H1 (cell line): ENCODE data around the gene ENDOD1.

ENCODE experiments used
- CHD1 ChIP-seq: IDR thresholded peaks from 2 replicates; pipeline ENCODE4 v1.6.1; 2012; ENCODE audit warnings: low read depth, low read length, improper control_type of control experiment
- CREB1 ChIP-seq: IDR thresholded peaks from 2 replicates; pipeline ENCODE4 v1.6.1; 2012; ENCODE audit warnings: inconsistent platforms
- CTCF ChIP-seq, 3 experiments: IDR thresholded peaks; 1 replicate in 2 of 3; 2 replicates in 1 of 3; pipeline versions ENCODE4 v1.5.1 to v1.6.1; 2011; ENCODE audit warnings: low read length in 3 of 3, mild to moderate bottlenecking in 3 of 3, inconsistent platforms in 2 of 3, low read depth in 1 of 3, moderate library complexity in 1 of 3; ENCODE audit not compliant: insufficient read depth in 1 of 3; ENCODE audit errors: control extremely low read depth in 1 of 3
- EP300 ChIP-seq, 2 experiments: IDR thresholded peaks; 1 replicate in 1 of 2; 2 replicates in 1 of 2; pipeline ENCODE4 v1.6.1; 2011 to 2012; ENCODE audit warnings: low read depth in 2 of 2, low read length in 2 of 2, mild to moderate bottlenecking in 2 of 2, borderline replicate concordance in 1 of 2, inconsistent platforms in 1 of 2, moderate library complexity in 1 of 2
- GTF2F1 ChIP-seq: IDR thresholded peaks from 2 replicates; pipeline ENCODE4 v1.6.1; 2012; ENCODE audit warnings: low read depth, low read length, improper control_type of control experiment, borderline replicate concordance
- MAFK ChIP-seq: IDR thresholded peaks from 2 replicates; pipeline ENCODE4 v1.6.1; 2012; ENCODE audit warnings: low read depth, mild to moderate bottlenecking, improper control_type of control experiment, low read length
- MAX ChIP-seq: IDR thresholded peaks from 2 replicates; pipeline ENCODE4 v1.6.1; 2012; ENCODE audit warnings: inconsistent platforms
- POLR2AphosphoS5 ChIP-seq: IDR thresholded peaks from 2 replicates; pipeline ENCODE4 v1.6.1; 2011; ENCODE audit warnings: low read depth, low read length
- RAD21 ChIP-seq, 2 experiments: IDR thresholded peaks in 1 of 2; conservative IDR thresholded peaks in 1 of 2; 2 replicates each; pipeline ENCODE4 v1.6.1; 2011; ENCODE audit warnings: low read depth in 2 of 2, low read length in 2 of 2, improper control_type of control experiment in 1 of 2, inconsistent platforms in 1 of 2, mild to moderate bottlenecking in 1 of 2, moderate library complexity in 1 of 2
- RFX5 ChIP-seq: IDR thresholded peaks from 2 replicates; pipeline ENCODE4 v1.6.1; 2011; ENCODE audit warnings: low read depth, low read length, improper control_type of control experiment, borderline replicate concordance
- SIN3A ChIP-seq, 2 experiments: IDR thresholded peaks in 1 of 2; conservative IDR thresholded peaks in 1 of 2; 2 replicates each; pipeline ENCODE4 v1.6.1; 2011 to 2012; ENCODE audit warnings: low read length in 2 of 2, improper control_type of control experiment in 1 of 2, low read depth in 1 of 2, mild to moderate bottlenecking in 1 of 2
- SP1 ChIP-seq: IDR thresholded peaks from 2 replicates; pipeline ENCODE4 v1.6.1; 2011; ENCODE audit warnings: low read depth, low read length
- USF2 ChIP-seq: IDR thresholded peaks from 2 replicates; pipeline ENCODE4 v1.6.1; 2011; ENCODE audit warnings: low read length, improper control_type of control experiment
- YY1 ChIP-seq: IDR thresholded peaks from 2 replicates; pipeline ENCODE4 v1.6.1; 2011; ENCODE audit warnings: low read depth, mild to moderate bottlenecking, low read length

DNA sequence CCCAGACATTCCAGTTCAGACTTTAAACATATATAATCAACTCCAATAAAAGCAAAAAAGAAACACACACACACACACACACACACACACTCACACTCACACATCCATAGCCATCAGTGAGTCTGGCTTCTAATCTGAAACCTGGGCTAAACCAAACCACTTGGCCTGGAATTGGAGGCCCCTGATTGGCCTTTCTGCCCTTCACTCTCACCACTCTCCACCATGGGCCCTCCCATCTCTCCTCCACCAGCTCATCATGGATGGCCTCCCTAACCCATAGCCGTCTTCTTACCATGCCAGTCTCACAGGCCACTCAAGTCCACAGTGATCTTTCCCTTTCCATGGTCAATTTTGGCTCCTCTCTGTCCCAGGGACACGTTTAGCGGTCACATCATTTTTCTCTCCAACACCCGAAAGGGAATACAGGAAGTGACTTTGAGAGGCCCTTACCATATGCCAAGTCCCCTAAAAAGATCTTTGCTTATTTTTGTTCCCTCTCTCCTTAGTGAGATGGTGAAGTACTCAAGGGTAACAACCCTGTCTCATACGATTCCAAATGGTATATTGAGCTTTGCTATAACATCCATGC lies 66.6 kb downstream of the ENDOD1 start:
- TF ChIP-seq CTCF (IDR thresholded peaks at IDR 0.05; ENCODE audit: control extremely low read depth in 1 of 3, insufficient read depth in 1 of 3, low read depth in 1 of 3, low read length in 3 of 3) (no peak), RAD21 (IDR thresholded peaks at IDR 0.05 in 1 of 2, conservative IDR thresholded peaks at IDR 0.05 in 1 of 2; ENCODE audit: low read depth in 2 of 2, low read length in 2 of 2) (no peak), CHD1 (no peak), YY1 (no peak), MAFK (no peak), RFX5 (no peak), MAX (no peak), EP300 (IDR thresholded peaks at IDR 0.05; ENCODE audit: borderline replicate concordance in 1 of 2, low read depth in 2 of 2, low read length in 2 of 2) (no peak), CREB1 (no peak), POLR2AphosphoS5 (no peak), SIN3A (conservative IDR thresholded peaks at IDR 0.05 in 1 of 2, IDR thresholded peaks at IDR 0.05 in 1 of 2; ENCODE audit: low read depth in 1 of 2, low read length in 2 of 2) (no peak), SP1 (no peak), GTF2F1 (no peak), USF2 (no peak)
